GM18907 (cell line): ENCODE measurements around the gene ROMO1.

Source experiments
- ATAC-seq: cut with Tn5 transposase; IDR thresholded peaks from one replicate; pipeline ENCODE4 v1.9.1; 2021; ENCODE audit warnings: mild to moderate bottlenecking, moderate library complexity; ENCODE audit not compliant: unreplicated experiment

Gene ROMO1

DNA sequence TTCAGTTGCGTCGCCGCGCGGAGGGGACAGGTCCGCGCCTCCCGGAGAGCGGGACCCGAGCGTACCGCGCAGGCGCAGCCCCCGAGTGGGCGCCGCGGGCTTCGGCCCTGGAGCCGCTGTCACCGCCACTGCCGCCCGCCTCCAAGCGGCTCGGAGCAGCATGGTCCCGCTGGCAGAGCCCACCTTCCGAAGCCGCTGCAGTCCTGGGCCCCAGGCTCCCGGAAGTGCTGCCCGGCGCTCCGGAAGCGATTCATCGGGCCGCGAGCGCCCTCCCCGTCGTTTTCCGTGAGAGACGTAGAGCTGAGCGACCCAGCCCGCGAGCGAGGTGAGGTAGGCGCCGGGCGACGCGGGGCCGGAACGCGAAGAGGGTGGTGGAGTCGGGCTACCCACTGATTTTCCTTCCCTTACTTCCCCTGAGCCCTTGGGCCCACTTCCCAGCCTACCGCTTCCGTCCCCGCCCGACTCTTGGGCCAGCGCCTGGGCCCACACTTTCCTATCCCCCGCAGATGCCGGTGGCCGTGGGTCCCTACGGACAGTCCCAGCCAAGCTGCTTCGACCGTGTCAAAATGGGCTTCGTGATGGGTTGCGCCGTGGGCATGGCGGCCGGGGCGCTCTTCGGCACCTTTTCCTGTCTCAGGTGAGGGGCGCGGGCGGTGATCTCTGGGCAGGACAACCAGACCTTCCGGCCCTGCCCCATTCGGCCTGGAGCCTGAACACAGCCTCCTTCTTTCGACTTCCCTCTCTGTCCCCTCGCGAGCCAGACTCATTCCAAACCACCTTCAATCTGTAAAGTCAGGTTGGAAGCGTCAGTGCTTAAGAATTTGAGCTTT lies at the start of gene ROMO1, which contains the start of gene NFS1:
ROMO1 (plus strand) TSS at position 279 of the 830 bp plus-strand sequence; CDS start at position 507, 228 bp downstream.
NFS1 (minus strand) TSS at position 226 of the 830 bp plus-strand sequence; CDS start at position 162, 64 bp downstream.
- ATAC-seq: peak; percentile 81

GRCh38 chr20:35650632-35651031 lies 48.6 kb upstream of the ROMO1 start:
- ATAC-seq: no peak

- no peak for ATAC-seq
Measured at GRCh38 chr20:35651958-35652357, 47.2 kb upstream of the ROMO1 start.

- ATAC-seq: no peak
Measured at GRCh38 chr20:35652641-35653429, 46.4 kb upstream of the ROMO1 start.

DNA sequence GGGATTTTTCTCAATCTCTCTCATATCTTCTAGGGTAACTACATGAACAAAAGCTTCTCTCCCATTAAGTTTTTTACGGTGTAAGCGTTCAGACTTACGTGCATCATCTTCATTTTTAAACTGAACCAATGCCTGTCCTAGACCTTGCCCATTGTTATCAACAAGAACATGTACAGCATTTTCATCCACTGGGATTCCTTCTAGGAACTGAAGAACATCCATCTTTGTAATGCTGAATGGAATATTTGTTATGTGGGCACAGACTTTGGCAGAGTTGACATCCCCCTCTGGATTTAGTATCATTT lies 45.8 kb upstream of the ROMO1 start:
- no peak for ATAC-seq

GRCh38 chr20:35653893-35654292 lies 45.3 kb upstream of the ROMO1 start:
- no peak for ATAC-seq

- no peak for ATAC-seq
Measured at GRCh38 chr20:35654415-35654814, 44.8 kb upstream of the ROMO1 start.

- no peak for ATAC-seq
Measured at GRCh38 chr20:35657271-35657670, 41.9 kb upstream of the ROMO1 start.

DNA sequence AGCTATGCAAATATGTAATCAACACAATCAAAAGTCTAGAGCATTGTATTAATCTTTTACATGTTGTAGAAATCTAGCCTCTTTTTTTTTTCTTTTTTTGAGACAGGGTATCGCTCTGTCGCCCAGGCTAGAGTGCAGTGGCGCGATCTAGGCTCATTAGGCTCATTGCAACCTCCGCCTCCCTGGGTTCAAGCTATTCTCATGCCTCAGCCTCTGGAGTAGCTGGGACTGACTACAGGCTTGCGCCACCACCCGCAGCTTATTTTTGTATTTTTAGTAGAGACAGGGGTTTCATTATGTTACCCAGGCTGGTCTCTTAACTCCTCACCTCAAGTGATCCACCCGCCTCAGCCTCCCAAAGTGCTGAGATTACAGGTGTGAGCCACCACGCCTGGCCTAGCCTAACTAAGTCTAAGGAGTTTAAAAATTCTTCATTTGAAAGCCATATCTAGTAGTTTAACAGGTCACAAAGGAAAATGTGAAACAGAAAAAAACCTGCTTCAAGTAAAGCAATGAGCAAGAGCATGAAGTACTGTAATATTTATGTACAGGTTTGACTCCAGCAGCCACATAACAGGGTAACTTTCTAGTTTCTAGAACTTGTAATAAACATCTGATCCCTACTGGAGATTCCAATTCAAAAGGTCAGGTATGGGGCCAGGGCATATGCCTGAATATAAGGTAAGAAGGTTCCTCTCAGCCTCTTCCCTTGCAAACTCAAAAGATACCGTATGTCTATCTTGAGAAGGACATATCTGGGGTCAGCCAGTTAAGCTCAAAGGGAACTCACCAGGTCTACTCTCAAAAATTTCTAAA lies 38.9 kb upstream of the ROMO1 start:
- ATAC-seq: no peak

GRCh38 chr20:35661053-35661452 lies 38.2 kb upstream of the ROMO1 start:
- no peak for ATAC-seq

- ATAC-seq: no peak
Measured at GRCh38 chr20:35661908-35662307, 37.3 kb upstream of the ROMO1 start.

GRCh38 chr20:35662551-35662950 lies 36.7 kb upstream of the ROMO1 start:
- no peak for ATAC-seq

DNA sequence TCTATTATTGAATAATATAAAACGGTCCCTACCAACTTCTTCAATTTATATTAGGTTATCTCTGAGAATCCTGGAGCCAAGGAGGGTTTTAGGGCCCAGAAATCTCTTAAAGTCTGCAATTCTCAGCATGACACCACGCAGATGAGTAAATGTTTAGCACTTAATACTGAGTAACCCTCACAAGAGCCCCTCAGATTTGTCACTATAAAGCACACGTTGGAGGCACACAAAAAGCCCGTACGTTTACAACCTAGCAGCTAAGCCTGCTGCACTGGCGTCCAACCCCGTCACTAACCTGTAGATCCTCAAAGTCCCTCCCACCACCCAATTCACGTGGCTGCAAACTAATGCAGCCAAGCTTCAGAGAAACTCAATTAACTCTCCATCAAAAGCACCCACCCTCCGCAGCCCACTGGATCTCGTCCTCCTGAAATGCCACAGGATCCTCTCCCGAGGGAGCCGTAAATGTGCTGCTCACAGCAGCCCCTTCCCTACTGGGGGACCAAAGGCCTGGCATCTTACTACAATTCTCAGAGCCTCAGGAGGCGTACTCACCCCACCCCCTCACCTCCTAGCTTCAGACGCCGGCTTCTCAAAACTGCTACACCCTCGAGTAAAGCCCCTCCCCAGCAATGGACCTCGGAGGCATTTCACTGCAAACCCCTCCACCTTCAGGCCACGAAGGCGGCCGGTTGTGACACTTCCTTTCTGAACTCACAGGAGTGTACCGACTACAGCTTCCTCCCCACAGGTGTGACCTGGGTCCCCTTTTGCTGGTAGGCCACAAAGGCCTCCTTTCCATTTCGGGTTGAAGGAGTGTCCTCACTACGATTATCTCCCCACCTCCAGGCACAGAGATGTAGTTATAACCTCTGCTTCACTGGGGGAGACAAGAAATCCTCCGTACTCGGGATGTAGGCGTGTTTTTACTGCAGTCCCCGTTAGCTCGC lies 35.4 kb upstream of the ROMO1 start:
- peak; percentile 35 for ATAC-seq

GRCh38 chr20:35664466-35665206 lies 34.6 kb upstream of the ROMO1 start, which contains the start of the genes CPNE1 and RBM12:
CPNE1 (minus strand) TSS chr20:35664900; CDS start chr20:35632923, 31,977 bp downstream.
RBM12 (minus strand) TSS chr20:35664900; CDS start chr20:35655322, 9,578 bp downstream.
- ATAC-seq: peak; percentile 76

- no peak for ATAC-seq
Measured at GRCh38 chr20:35665949-35666288, 33.3 kb upstream of the ROMO1 start.

DNA sequence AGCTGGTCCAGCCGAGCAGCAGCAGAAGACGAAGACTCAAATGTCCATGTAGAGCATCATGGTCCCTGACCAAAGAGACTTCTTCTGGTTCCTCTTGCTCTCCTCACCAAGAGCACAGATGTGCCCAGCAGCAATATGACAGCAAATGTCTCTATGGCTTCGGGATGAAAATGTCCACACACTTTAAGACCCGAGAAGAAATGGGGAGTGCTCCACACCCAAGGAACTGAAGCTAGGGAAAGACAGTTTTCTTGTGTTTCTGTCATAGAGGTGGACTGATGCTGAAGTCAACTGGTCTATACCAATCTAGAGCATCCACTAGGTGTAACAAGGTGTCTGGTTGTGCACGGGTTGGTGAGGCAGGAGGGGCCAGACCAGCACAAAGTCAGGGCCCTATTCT lies 30.0 kb upstream of the ROMO1 start:
- no peak for ATAC-seq

- ATAC-seq: no peak
Measured at GRCh38 chr20:35669681-35670080, 29.5 kb upstream of the ROMO1 start.

DNA sequence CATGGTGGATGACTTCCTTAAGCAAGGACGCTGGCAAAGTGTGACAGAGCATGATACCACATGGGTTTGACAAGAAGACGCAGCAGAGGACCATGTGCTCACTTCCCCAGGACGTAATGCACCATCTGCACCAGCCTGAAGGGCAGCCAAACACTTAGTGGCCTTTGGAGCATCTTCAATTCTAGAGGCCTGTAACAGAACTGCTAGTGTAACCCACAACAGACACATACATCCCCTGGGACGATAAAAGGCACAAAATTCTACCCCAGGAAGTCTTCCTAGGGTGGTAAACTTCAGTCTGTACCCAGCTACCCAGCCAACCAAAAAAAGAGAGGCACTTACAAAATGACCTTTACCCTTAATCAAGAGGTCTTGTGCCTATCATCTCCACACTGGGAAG lies 25.3 kb upstream of the ROMO1 start:
- no peak for ATAC-seq

DNA sequence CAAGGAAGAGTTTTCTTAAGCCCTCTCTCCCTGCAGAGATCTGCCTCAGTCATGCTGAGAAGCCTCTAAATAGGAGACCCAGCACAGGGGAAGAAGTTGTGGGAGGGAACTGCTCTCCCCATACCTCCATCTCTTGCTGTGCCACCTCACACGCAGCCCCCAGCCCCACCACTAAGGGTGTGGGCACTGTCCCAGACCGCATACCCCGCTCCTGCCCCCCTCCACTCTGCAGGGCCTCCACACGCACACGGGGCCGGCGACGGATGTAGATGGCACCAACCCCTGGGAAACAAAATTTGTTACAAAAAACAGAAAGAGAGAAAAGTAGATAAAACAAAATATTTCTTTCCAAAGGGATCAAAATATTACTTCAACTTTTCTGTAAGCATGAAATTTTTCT lies 24.3 kb upstream of the ROMO1 start:
- no peak for ATAC-seq
